Prostate gland (tissue), 2 donors: ENCODE results near the gene B4GALNT3. TPM values are rescaled to one million over a fixed set of nuclear protein-coding genes. Genes with fewer than 3 reads are reported as not detected.

Source experiments
- DNase-seq: peaks from one replicate; pipeline ENCODE4 v3.0.0-alpha.2; 2019; ENCODE audit warnings: low spot score
- H3K27ac ChIP-seq, 2 donors: fragments of 200-600 bp; sonication (generic); 2 replicates each; pipeline ENCODE4 v1.5.1; 2017 to 2019
- H3K27me3 ChIP-seq: fragments of 200-600 bp; sonication (generic); replicated peaks from 2 replicates; pipeline ENCODE4 v1.5.1; 2019; ENCODE audit not compliant: insufficient read depth
- H3K36me3 ChIP-seq, 2 donors: fragments of 200-600 bp; sonication (generic); 1 replicate in 1 of 2; 2 replicates in 1 of 2; pipeline versions ENCODE4 v1.5.1 to v1.8.1; 2017 to 2019
- H3K4me1 ChIP-seq: fragments of 200-600 bp; sonication (generic); replicated peaks from 2 replicates; pipeline ENCODE4 v1.5.1; 2019
- H3K4me3 ChIP-seq, 2 donors: fragments of 200-600 bp; sonication (generic); 2 replicates each; pipeline ENCODE4 v1.5.1; 2017 to 2019
- H3K9me3 ChIP-seq: fragments of 200-600 bp; sonication (generic); 2 replicates; pipeline ENCODE4 v1.5.1; 2017
- POLR2A ChIP-seq: fragments of 450-650 bp; IDR thresholded peaks from one replicate; pipeline ENCODE4 v1.6.1; 2016; ENCODE audit warnings: antibody characterized with exemption, mild to moderate bottlenecking
- POLR2AphosphoS5 ChIP-seq: sonication (generic); formaldehyde crosslinking; IDR thresholded peaks from one replicate; pipeline ENCODE4 v1.6.1; 2017; ENCODE audit warnings: antibody characterized with exemption
- WGBS: methylation state at CpG from one replicate; pipeline ENCODE4 v1.1.5; 2018; 5-methylcytosine and 5-hydroxymethylcytosine counted together
- intact Hi-C: fragments of 100-400 bp; cut with DNase I; formaldehyde crosslinking; loops from one replicate; pipeline ENCODE4 v1.14.2; 2022
- total RNA-seq, 2 donors: library from RNA; depleted of rRNA; stranded (reverse); fragments of >200 nt; gene quantifications; one replicate each; pipeline ENCODE4 v1.1.0, GENCODE V29; 2016
- TF ChIP-seq, protein P1 (sequence below), 4 experiments: fragments of 200-600 bp in 2 of 4; fragments of 450-650 bp in 2 of 4; sonication (generic) in 2 of 4; IDR thresholded peaks; 1 replicate in 3 of 4; 2 replicates in 1 of 4; pipeline ENCODE4 v1.5.1; 2016 to 2019; ENCODE audit warnings: antibody characterized with exemption in 4 of 4, mild to moderate bottlenecking in 2 of 4, moderate library complexity in 2 of 4

The B4GALNT3 gene
- total RNA-seq, 2 donors from 2014 or later, result 7.1 to 16.3 TPM

DNA sequence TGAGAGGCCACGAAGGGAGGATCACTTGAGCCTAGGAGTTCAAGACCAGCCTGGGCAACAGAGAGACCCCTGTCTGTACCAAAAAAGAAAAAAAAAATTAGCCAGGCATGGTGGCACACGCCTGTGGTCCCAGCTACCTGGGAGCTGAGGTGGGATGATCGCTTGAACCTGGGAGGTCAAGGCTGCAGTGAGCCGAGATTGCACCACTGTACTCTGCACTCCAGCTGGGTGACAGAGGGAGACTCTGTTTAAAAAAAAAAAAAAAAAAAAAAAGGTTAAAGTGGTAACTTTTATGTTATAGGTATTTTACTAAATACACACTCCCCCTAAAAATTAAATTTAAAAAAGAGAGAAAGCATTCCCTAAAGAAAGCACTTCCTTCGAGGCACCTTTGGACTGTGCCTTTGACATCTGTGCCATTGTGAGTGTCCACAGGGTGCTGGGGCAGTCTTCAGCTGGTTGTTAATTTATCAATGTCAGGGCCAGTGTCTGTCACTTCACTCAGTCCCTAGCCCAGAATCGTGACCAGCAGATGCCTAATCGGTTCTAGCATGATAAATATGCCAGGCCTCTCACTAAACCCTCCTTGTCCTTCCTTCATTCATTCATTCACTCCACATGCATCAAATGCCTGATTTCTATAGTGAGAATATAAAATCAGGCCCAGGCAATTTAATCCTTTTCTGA, 63.1 kb downstream of the B4GALNT3 start:
- 78% methylated on average over 7 of the region's 7 CpGs for WGBS
- intact Hi-C loops, result no loop called here

DNA sequence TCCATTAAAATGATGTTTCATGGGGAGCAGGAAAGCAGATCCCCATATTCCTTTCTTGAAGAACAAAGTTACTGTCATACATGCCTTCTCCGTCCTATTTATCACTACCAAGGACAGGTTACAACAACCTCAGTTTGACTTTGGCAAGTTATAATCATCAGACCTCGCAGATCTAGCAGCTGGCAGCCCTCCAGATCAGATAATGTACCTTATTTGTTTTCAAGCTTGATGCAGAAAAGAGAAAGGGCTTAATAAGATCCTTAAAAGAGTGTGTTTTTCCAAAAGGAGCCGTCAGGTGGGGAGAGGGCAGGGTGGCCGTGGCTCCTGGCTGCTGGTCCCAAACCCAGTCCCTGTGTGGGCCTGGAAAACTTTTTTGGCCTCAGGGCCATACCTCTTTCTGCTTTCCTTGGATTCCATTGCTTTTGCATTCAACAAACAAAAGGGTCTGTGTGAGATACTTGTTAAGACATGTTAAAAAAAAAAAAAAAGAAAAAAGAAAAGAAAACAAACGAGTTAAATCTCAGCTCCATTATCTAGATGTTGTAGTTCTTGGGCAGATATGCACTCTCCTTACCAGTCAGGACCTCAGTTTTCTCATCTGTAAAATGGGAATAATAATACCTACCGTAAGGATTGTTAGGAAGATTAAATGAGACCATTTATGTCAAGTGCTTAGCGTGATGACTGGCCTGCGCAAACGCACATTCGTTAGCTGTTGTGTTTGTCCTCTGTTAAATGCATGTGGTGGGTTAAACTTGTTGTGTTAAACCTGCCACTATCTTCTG, 64.6 kb downstream of the B4GALNT3 start:
- 52% methylated on average over 10 of the region's 10 CpGs for WGBS
- Histone ChIP-seq H3K4me1 (no peaks in the 10 kb centered on the region), H3K36me3 (no peaks in the 10 kb centered on the region), H3K27me3 (no peaks in the 10 kb centered on the region), H3K4me3 (no peak overlapping the region), H3K9me3 (no peaks in the 10 kb centered on the region), H3K27ac (no peak overlapping the region)
- peak; percentile 83 for DNase-seq
- TF ChIP-seq POLR2AphosphoS5 (peak; percentile 57), POLR2A (no peak)
- TF ChIP-seq, protein P1, sequence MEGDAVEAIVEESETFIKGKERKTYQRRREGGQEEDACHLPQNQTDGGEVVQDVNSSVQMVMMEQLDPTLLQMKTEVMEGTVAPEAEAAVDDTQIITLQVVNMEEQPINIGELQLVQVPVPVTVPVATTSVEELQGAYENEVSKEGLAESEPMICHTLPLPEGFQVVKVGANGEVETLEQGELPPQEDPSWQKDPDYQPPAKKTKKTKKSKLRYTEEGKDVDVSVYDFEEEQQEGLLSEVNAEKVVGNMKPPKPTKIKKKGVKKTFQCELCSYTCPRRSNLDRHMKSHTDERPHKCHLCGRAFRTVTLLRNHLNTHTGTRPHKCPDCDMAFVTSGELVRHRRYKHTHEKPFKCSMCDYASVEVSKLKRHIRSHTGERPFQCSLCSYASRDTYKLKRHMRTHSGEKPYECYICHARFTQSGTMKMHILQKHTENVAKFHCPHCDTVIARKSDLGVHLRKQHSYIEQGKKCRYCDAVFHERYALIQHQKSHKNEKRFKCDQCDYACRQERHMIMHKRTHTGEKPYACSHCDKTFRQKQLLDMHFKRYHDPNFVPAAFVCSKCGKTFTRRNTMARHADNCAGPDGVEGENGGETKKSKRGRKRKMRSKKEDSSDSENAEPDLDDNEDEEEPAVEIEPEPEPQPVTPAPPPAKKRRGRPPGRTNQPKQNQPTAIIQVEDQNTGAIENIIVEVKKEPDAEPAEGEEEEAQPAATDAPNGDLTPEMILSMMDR (IDR thresholded peaks at IDR 0.05), result no peak
- intact Hi-C loops, result no loop called here

More for the DNA sequence above, 63.1 kb downstream of the B4GALNT3 start:
- Histone ChIP-seq H3K27ac (no peak overlapping the region), H3K27me3 (no peaks in the 10 kb centered on the region), H3K4me1 (no peaks in the 10 kb centered on the region), H3K9me3 (no peaks in the 10 kb centered on the region), H3K36me3 (no peaks in the 10 kb centered on the region), H3K4me3 (no peak overlapping the region)
- TF ChIP-seq POLR2A (no peak), POLR2AphosphoS5 (no peak)
- TF ChIP-seq, protein P1 (IDR thresholded peaks at IDR 0.05), result no peak
- no peak for DNase-seq

DNA sequence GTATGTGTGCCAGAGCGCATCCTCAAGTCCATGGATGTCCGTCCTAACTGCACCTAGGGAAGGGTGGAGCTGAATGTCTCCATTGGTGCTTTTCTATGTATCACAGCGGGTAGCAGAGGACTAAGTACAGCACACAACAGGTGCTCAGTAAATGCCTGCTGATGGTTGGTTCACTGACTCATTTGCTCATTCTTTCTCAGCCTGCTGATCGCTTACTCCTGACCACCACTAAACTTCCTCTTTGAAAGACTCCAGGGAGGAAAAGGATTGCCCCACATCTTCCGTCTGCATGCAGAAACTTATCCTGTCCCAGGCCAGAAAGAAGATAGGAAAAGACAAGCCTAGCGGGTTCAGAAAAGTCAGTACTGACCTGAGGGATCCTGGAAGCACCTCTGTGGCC, 66.3 kb downstream of the B4GALNT3 start:
- Histone ChIP-seq H3K27ac (no peak overlapping the region), H3K4me3 (no peak overlapping the region), H3K4me1 (no peaks in the 10 kb centered on the region), H3K9me3 (no peaks in the 10 kb centered on the region), H3K27me3 (no peaks in the 10 kb centered on the region), H3K36me3 (no peaks in the 10 kb centered on the region)
- intact Hi-C loops, result no loop called here
- 89% methylated on average over 6 of the region's 6 CpGs for WGBS
- TF ChIP-seq, protein P1 (IDR thresholded peaks at IDR 0.05), result no peak
- TF ChIP-seq POLR2A, result no peak
- TF ChIP-seq POLR2AphosphoS5, result no peak
- no peak for DNase-seq

DNA sequence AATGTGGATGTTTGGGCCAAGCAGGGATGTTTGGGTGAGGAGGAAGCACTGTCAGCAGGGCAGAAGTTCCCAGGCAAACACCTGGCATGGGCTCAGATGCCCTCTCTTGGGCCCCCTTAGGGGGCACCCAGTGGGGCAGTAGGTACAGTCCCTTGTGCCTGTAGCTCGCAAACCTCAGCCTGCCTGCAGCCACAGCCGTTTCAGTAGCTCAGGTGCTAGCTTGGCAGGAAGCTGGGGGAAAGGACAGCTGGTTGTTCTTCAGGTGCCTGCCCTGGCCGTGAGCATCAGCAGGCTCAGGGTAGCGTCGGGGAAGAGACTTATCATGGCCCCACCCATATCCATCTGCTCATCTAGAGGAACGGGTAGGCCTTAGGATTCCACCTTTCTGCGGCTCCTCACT, 67.5 kb downstream of the B4GALNT3 start:
- Histone ChIP-seq H3K4me1 (no peaks in the 10 kb centered on the region), H3K27me3 (no peaks in the 10 kb centered on the region), H3K9me3 (no peaks in the 10 kb centered on the region), H3K36me3 (no peaks in the 10 kb centered on the region), H3K27ac (no peak overlapping the region), H3K4me3 (no peak overlapping the region)
- DNase-seq, result no peak
- intact Hi-C loops, result no loop called here
- TF ChIP-seq, protein P1 (IDR thresholded peaks at IDR 0.05), result no peak
- TF ChIP-seq POLR2AphosphoS5, result no peak
- TF ChIP-seq POLR2A, result no peak
- WGBS, result 64% methylated on average over 7 of the region's 7 CpGs
